ENCODE measurements around the gene INPP5E. TPM values are rescaled to one million over a fixed set of nuclear protein-coding genes. Genes with fewer than 3 reads are reported as not detected.

The INPP5E gene
- total RNA-seq, 4 donors from 2014 or later = 10.2 to 21.3 (median 13.4) TPM

DNA sequence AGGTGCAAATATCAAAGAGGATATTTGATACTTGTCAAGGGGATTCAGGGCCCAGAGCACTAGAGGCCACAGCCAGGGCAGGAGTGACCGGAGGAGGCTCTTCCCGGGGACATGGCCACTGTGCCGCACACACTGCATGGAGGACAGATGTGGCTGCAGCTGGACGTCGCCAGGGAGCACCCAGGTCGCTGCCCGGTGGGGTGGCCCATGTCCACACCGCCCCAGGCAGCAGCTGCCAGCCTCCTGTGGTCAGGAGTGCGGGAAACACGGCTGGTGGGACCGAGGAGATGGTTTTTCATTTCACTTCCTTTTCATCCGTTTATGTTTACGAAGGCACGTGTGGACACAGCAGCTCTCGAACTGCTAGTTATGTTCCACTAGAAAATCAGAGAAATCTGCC lies 28.1 kb upstream of the INPP5E start:
- 87 to 93% methylated on average over 14 to 15 of the region's 15 CpGs for WGBS, 2 donors
- Histone ChIP-seq H3K4me3 (replicated peaks in 1 of 3) (no peak overlapping the region), H3K36me3 (peaks cover 75 to 93% of the 10 kb centered on the region in 2 donors), H3K4me1 (no peaks in the 10 kb centered on the region), H3K27me3 (no peaks in the 10 kb centered on the region), H3K27ac (no peak overlapping the region), H3K9me3 (no peaks in the 10 kb centered on the region)
- no peak for DNase-seq
- intact Hi-C loops (cut with DNase I) = no loop called here
- no peak for TF ChIP-seq POLR2A (IDR thresholded peaks at IDR 0.05)
- TF ChIP-seq, protein P1, sequence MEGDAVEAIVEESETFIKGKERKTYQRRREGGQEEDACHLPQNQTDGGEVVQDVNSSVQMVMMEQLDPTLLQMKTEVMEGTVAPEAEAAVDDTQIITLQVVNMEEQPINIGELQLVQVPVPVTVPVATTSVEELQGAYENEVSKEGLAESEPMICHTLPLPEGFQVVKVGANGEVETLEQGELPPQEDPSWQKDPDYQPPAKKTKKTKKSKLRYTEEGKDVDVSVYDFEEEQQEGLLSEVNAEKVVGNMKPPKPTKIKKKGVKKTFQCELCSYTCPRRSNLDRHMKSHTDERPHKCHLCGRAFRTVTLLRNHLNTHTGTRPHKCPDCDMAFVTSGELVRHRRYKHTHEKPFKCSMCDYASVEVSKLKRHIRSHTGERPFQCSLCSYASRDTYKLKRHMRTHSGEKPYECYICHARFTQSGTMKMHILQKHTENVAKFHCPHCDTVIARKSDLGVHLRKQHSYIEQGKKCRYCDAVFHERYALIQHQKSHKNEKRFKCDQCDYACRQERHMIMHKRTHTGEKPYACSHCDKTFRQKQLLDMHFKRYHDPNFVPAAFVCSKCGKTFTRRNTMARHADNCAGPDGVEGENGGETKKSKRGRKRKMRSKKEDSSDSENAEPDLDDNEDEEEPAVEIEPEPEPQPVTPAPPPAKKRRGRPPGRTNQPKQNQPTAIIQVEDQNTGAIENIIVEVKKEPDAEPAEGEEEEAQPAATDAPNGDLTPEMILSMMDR (IDR thresholded peaks at IDR 0.05) = no peak

- intact Hi-C loops (cut with DNase I) = no loop called here
- Histone ChIP-seq H3K27me3 (no peaks in the 10 kb centered on the region), H3K36me3 (peaks cover 82 to 93% of the 10 kb centered on the region in 2 donors), H3K4me3 (replicated peaks in 1 of 3) (no peak overlapping the region), H3K9me3 (no peaks in the 10 kb centered on the region), H3K4me1 (no peaks in the 10 kb centered on the region), H3K27ac (no peak overlapping the region)
- TF ChIP-seq POLR2A (IDR thresholded peaks at IDR 0.05) = no peak
- TF ChIP-seq, protein P1 (IDR thresholded peaks at IDR 0.05) = no peak
- 94 to 95% methylated on average over 30 of the region's 30 CpGs for WGBS, 2 donors
- DNase-seq = no peak
Observed at GRCh38 chr9:136466155-136466541, 26.5 kb upstream of the INPP5E start.

GRCh38 chr9:136465500-136466154 lies 26.0 kb upstream of the INPP5E start:
- DNase-seq = no peak
- Histone ChIP-seq H3K36me3 (peaks cover 80 to 93% of the 10 kb centered on the region in 2 donors), H3K27ac (no peak overlapping the region), H3K9me3 (no peaks in the 10 kb centered on the region), H3K4me1 (no peaks in the 10 kb centered on the region), H3K4me3 (replicated peaks in 1 of 3) (no peak overlapping the region), H3K27me3 (no peaks in the 10 kb centered on the region)
- TF ChIP-seq, protein P1 (IDR thresholded peaks at IDR 0.05) = no peak
- no peak for TF ChIP-seq POLR2A (IDR thresholded peaks at IDR 0.05)
- intact Hi-C loops (cut with DNase I) = no loop called here
- WGBS, 2 donors = 95 to 96% methylated on average over 27 of the region's 27 CpGs

DNA sequence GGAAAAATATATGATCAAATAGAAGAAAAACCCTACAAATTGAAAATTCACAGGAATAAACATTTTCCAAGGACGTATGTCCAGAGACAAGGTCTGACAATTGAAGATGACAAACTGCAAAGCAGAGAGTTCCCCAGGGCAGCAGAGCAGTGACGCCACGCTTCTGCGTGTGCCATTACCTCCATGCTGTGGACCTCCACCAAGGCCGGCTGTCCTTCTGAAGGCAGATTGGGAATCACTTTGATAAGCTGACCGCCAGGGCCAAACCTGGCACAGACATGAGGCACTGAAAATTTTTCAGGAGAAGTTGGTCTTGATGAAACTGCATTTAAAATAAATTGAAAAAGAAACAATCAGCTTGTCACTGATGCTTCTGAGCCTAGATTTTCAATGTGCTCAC lies 24.6 kb upstream of the INPP5E start:
- Histone ChIP-seq H3K36me3 (peaks cover 84 to 94% of the 10 kb centered on the region in 2 donors), H3K27ac (no peak overlapping the region), H3K27me3 (no peaks in the 10 kb centered on the region), H3K9me3 (no peaks in the 10 kb centered on the region), H3K4me3 (replicated peaks in 1 of 3) (no peak overlapping the region), H3K4me1 (no peaks in the 10 kb centered on the region)
- WGBS, 2 donors = 90 to 94% methylated on average over 6 of the region's 6 CpGs
- DNase-seq = no peak
- intact Hi-C loops (cut with DNase I) = no loop called here
- TF ChIP-seq, protein P1 (IDR thresholded peaks at IDR 0.05) = no peak
- TF ChIP-seq POLR2A (IDR thresholded peaks at IDR 0.05) = no peak

- peaks cover 90 to 95% of the 10 kb centered on the region in 2 donors for H3K36me3 ChIP-seq
- intact Hi-C loops (cut with DNase I) = no loop called here
- no peaks in the 10 kb centered on the region for H3K9me3 ChIP-seq
- H3K4me1 ChIP-seq = no peaks in the 10 kb centered on the region
- no peak for DNase-seq
- H3K27ac ChIP-seq = no peak overlapping the region
- no peaks in the 10 kb centered on the region for H3K27me3 ChIP-seq
- no peak overlapping the region for H3K4me3 ChIP-seq (replicated peaks in 1 of 3)
- TF ChIP-seq, protein P1 (IDR thresholded peaks at IDR 0.05) = no peak
- no peak for TF ChIP-seq POLR2A (IDR thresholded peaks at IDR 0.05)
- 91 to 95% methylated on average over 12 to 14 of the region's 14 CpGs for WGBS, 2 donors
Observed at GRCh38 chr9:136463578-136463977, 23.9 kb upstream of the INPP5E start.
